ENCODE results near the gene FAM120AOS. TPM values are rescaled to one million over a fixed set of nuclear protein-coding genes. Genes with fewer than 3 reads are reported as not detected.

FAM120AOS gene
- total and polyA plus RNA-seq, 2 experiments from 2014 or later: 36.6 to 43.4 TPM

DNA sequence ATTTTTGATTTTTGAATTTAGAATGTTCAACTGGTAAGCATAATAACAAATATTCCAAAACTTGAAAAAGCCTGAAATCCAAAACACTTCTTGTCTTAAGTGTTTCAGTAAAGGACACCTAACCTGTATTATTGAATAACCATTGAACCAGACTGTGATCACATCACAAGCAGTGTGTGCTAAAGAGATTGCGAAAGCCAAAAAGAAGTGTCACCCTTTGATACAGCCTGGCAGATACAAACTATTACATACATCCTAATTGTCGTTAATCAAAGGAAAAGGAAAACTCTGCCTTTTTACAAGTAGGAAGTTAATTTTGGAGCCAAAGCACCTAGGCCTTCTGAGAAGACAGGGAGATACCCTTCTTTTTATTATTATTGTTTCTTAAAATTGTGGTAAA lies 8.4 kb upstream of the FAM120AOS start:
- Histone ChIP-seq H3K36me3 (ENCODE audit: low read depth) (no peaks in the 10 kb centered on the region), H2AFZ (no peak overlapping the region), H4K20me1 (ENCODE audit: insufficient read depth) (peaks cover 19% of the 10 kb centered on the region), H3K27me3 (replicated peaks; ENCODE audit: insufficient read depth) (no peaks in the 10 kb centered on the region), H3K4me3 (no peak overlapping the region), H3K4me1 (ENCODE audit: insufficient read depth) (peaks cover 11% of the 10 kb centered on the region; the same call in 1 of the 2 replicates), H3K9ac (no peak overlapping the region), H3K9me2 (ENCODE audit: insufficient read depth) (no peaks in the 10 kb centered on the region), H3K27ac (no peak overlapping the region), H3F3A (ENCODE audit: insufficient read depth) (no peaks in the 10 kb centered on the region), H3K79me2 (ENCODE audit: insufficient read depth) (peaks cover 100% of the 10 kb centered on the region), H3K9me3 (ENCODE audit: low read depth) (no peaks in the 10 kb centered on the region), H3K4me2 (ENCODE audit: unreplicated experiment) (no peak overlapping the region)
- peak; percentile 25 for DNase-seq
- 100% methylated on average over 2 of the region's 2 CpGs for WGBS, 2 experiments (ENCODE audit: low coverage in 1 of 2, low lambda C conversion rate in 2 of 2, missing lambda C conversion rate in 2 of 2)
- in situ Hi-C loops (cut with MboI): no loop called here
- no peak for TF ChIP-seq EZH2 (IDR thresholded peaks at IDR 0.05; ENCODE audit: insufficient read depth, poor library complexity, severe bottlenecking)
- no peak for TF ChIP-seq EZH2phosphoT487 (IDR thresholded peaks at IDR 0.05; ENCODE audit: insufficient read depth, low read depth)

GRCh38 chr9:93461414-93461743 lies 8.0 kb upstream of the FAM120AOS start:
- Histone ChIP-seq H2AFZ (no peak overlapping the region), H3K4me2 (ENCODE audit: unreplicated experiment) (no peak overlapping the region), H3K4me1 (ENCODE audit: insufficient read depth) (peaks cover 11% of the 10 kb centered on the region; the same call in 1 of the 2 replicates), H3K27me3 (replicated peaks; ENCODE audit: insufficient read depth) (no peaks in the 10 kb centered on the region), H3K27ac (no peak overlapping the region), H3K4me3 (no peak overlapping the region), H3K9ac (no peak overlapping the region), H3K9me2 (ENCODE audit: insufficient read depth) (no peaks in the 10 kb centered on the region), H3F3A (ENCODE audit: insufficient read depth) (no peaks in the 10 kb centered on the region), H3K9me3 (ENCODE audit: low read depth) (no peaks in the 10 kb centered on the region), H3K36me3 (ENCODE audit: low read depth) (no peaks in the 10 kb centered on the region), H4K20me1 (ENCODE audit: insufficient read depth) (peaks cover 19% of the 10 kb centered on the region), H3K79me2 (ENCODE audit: insufficient read depth) (peaks cover 100% of the 10 kb centered on the region)
- no peak for DNase-seq
- 96 to 100% methylated on average over 1 of the region's 1 CpG for WGBS, 2 experiments (ENCODE audit: low coverage in 1 of 2, low lambda C conversion rate in 2 of 2, missing lambda C conversion rate in 2 of 2)
- in situ Hi-C loops (cut with MboI): no loop called here
- no peak for TF ChIP-seq EZH2 (IDR thresholded peaks at IDR 0.05; ENCODE audit: insufficient read depth, poor library complexity, severe bottlenecking)
- TF ChIP-seq EZH2phosphoT487 (IDR thresholded peaks at IDR 0.05; ENCODE audit: insufficient read depth, low read depth): no peak

DNA sequence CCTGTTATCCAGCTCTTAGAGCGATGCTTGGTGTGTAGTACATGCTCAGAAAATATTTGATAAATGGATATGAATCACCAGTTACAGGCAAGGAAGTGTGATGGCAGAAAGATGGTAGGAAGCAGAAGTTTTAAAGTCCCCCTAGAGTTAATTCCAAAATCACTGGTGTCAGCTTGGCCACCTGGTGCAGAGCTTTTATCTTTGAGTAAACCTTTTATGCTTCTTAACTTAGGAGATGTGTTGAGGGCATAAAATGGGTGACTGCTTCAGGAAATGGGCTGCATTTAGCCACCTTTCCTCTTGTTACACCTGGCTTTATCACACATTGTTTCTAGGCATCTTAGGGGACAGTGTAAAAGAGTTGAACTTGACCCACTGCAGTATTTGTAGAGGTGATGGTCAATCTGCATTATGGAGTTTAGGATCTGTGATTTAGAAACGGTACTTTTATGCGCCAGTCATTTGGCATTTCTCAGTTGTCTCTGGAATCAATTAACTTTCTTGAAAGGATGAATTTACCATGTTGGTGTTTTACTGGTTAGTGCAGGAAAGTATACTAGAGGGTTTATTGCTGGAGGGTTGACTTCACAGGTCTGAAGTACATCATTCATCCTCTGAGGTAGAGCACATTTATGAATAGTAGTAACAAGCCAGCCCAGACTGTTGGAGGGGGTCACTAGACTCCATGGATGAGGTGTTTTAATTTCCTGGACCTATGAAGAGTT lies 7.5 kb upstream of the FAM120AOS start:
- no peak overlapping the region for H3K4me3 ChIP-seq
- WGBS, 2 experiments (ENCODE audit: low coverage in 1 of 2, low lambda C conversion rate in 2 of 2, missing lambda C conversion rate in 2 of 2): 51 to 55% methylated on average over 3 of the region's 3 CpGs
- H3K27ac ChIP-seq: no peak overlapping the region
- no peak overlapping the region for H3K4me2 ChIP-seq (ENCODE audit: unreplicated experiment)
- H4K20me1 ChIP-seq (ENCODE audit: insufficient read depth): peaks cover 19% of the 10 kb centered on the region
- DNase-seq: no peak
- H3K79me2 ChIP-seq (ENCODE audit: insufficient read depth): peaks cover 100% of the 10 kb centered on the region
- no peaks in the 10 kb centered on the region for H3F3A ChIP-seq (ENCODE audit: insufficient read depth)
- H2AFZ ChIP-seq: no peak overlapping the region
- no peaks in the 10 kb centered on the region for H3K9me3 ChIP-seq (ENCODE audit: low read depth)
- no peaks in the 10 kb centered on the region for H3K27me3 ChIP-seq (replicated peaks; ENCODE audit: insufficient read depth)
- no peaks in the 10 kb centered on the region for H3K36me3 ChIP-seq (ENCODE audit: low read depth)
- TF ChIP-seq EZH2phosphoT487 (IDR thresholded peaks at IDR 0.05; ENCODE audit: insufficient read depth, low read depth) (no peak), EZH2 (IDR thresholded peaks at IDR 0.05; ENCODE audit: insufficient read depth, poor library complexity, severe bottlenecking) (no peak)
- no peaks in the 10 kb centered on the region for H3K9me2 ChIP-seq (ENCODE audit: insufficient read depth)
- in situ Hi-C loops (cut with MboI): no loop called here
- H3K4me1 ChIP-seq (ENCODE audit: insufficient read depth): peaks cover 11% of the 10 kb centered on the region; the same call in 1 of the 2 replicates
- no peak overlapping the region for H3K9ac ChIP-seq

DNA sequence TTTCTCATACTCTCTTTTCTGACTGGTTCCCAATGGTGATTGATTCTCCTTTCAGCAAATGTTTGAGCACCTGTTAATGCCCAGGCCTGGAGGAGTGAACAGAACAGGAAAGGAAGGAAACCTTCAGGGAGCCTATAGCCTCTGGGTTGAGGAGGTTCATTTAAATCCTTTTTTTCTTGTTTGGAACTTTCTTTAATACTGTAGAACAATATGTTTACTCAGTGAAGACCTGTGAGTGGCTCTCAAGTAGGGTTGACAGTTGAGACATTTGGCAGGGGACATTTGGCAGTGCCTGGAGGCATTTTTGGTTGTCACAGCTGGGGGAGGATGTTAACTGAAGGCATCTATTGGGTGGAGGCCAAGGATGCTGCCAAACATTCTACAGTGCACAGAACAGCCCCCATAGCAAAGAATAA lies 6.1 kb upstream of the FAM120AOS start:
- Histone ChIP-seq H4K20me1 (ENCODE audit: insufficient read depth) (peaks cover 23% of the 10 kb centered on the region), H3K27me3 (replicated peaks; ENCODE audit: insufficient read depth) (no peaks in the 10 kb centered on the region), H3K27ac (no peak overlapping the region), H3K4me3 (no peak overlapping the region), H3K9ac (no peak overlapping the region), H3K4me1 (ENCODE audit: insufficient read depth) (peaks cover 18% of the 10 kb centered on the region; the same call in 1 of the 2 replicates), H3K9me2 (ENCODE audit: insufficient read depth) (no peaks in the 10 kb centered on the region), H3F3A (ENCODE audit: insufficient read depth) (peaks cover 7% of the 10 kb centered on the region), H3K36me3 (ENCODE audit: low read depth) (0 out of 2 replicates have a peak, but pooled peaks cover 3% of the 10 kb centered on the region), H2AFZ (no peak overlapping the region), H3K9me3 (ENCODE audit: low read depth) (no peaks in the 10 kb centered on the region), H3K4me2 (ENCODE audit: unreplicated experiment) (no peak overlapping the region), H3K79me2 (ENCODE audit: insufficient read depth) (peaks cover 100% of the 10 kb centered on the region)
- DNase-seq: no peak
- no peak for TF ChIP-seq EZH2 (IDR thresholded peaks at IDR 0.05; ENCODE audit: insufficient read depth, poor library complexity, severe bottlenecking)
- no peak for TF ChIP-seq EZH2phosphoT487 (IDR thresholded peaks at IDR 0.05; ENCODE audit: insufficient read depth, low read depth)
- in situ Hi-C loops (cut with MboI): no loop called here
